ENCODE data around the gene SYNPO2. TPM values are rescaled to one million over a fixed set of nuclear protein-coding genes. Genes with fewer than 3 reads are reported as not detected.
A peak's percentile ranks its signal among the peaks of the same experiment; 100 is the strongest.
"Not testable (repeated sequence)": the region's sequence is repeated elsewhere in the genome, so short reads cannot be mapped to it uniquely, and the experiment has no call there.

Gene SYNPO2
- total RNA-seq, 1 experiment from 2014 or later, result 0.38 TPM

DNA sequence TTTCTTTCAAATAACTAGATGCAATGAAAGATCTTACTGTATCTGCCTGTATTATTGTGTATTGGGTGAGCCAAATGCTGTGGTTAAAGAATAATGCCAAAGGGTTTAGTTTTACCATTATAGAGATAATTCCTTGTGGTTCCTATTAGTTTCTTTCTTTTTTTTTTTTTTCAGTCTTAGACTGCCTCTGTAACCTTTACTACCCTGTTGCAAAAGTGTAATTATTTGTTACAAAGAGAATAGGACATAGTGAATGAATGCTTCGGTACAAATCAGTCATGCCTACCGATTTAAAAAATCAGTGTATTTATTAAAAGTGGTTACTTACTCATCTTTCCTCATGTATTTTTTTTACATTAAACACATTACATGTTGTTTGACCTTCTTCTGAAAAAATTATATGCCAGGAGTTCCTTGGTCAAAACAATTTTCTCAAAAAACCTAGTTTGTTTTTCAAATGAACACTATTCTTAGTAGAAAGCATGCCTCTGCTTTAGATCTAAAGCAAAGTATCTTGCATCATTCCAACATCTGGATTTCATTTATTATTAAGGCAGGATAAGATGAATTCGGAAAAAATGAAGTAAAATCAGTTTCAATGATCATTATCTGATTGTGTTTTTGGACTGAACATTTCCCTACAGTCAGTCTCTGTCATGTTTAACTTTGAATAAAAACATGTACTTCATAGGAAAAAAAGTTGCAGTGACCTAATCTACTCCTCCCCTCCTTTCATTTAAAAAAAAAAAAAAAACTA is 21.2 kb upstream of the SYNPO2 start:
- no peaks in the 10 kb centered on the region for H3K27me3 ChIP-seq (ENCODE audit: control insufficient read depth, insufficient read depth, low read length)
- no peak overlapping the region for H3K4me3 ChIP-seq (ENCODE audit: insufficient read depth, low read depth, low read length)
- H3K36me3 ChIP-seq (replicated peaks; ENCODE audit: control insufficient read depth, insufficient read depth, low read length), result no peaks in the 10 kb centered on the region
- DNase-seq, result no peak

DNA sequence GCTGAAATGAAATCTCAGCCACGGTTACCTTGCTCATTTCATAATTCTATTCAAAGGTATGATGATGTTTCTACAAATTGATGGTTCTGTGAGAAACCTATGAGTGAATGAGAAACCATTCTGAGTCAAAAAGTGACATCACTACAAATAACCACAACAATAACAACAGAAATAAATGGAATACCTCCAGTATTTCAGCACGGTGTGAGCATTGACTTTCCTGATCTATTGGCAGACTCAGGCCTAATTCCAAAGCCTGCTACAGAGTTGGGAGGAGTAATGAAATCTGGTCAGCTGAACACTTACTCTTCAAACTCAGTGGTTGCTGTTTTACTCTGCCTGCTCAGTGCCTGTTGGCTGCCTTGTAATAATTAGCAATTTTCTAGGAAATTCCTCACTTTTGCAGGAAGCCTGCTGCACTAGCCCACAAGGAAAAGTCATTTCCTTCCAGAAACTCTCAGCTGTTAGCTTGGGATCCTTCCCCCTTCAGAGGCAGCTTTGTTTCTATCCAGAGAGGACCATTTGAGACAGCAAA is 18.8 kb upstream of the SYNPO2 start:
- no peak overlapping the region for H3K4me3 ChIP-seq (ENCODE audit: insufficient read depth, low read depth, low read length)
- no peak for DNase-seq
- no peaks in the 10 kb centered on the region for H3K27me3 ChIP-seq (ENCODE audit: control insufficient read depth, insufficient read depth, low read length)
- H3K36me3 ChIP-seq (replicated peaks; ENCODE audit: control insufficient read depth, insufficient read depth, low read length), result no peaks in the 10 kb centered on the region

DNA sequence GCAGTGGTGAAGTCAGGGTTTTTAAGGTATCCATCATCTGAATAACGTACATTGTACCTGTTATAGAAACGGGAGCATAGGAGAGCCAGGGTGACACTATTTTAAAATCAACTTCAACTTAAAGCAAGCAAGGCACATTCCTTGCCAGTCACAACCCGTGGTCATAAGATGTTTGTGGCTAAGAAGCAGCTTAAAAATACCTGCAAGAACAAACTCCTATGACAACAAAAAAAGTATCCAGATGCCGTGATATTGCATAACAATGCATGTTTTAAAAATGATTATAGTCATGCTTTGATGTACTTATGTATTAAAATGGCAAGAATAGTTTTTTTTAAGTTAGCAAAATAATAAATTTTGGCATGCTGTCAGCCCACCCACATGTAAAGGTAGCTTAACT is 16.5 kb upstream of the SYNPO2 start:
- no peak for DNase-seq
- H3K27me3 ChIP-seq (ENCODE audit: control insufficient read depth, insufficient read depth, low read length), result no peaks in the 10 kb centered on the region

DNA sequence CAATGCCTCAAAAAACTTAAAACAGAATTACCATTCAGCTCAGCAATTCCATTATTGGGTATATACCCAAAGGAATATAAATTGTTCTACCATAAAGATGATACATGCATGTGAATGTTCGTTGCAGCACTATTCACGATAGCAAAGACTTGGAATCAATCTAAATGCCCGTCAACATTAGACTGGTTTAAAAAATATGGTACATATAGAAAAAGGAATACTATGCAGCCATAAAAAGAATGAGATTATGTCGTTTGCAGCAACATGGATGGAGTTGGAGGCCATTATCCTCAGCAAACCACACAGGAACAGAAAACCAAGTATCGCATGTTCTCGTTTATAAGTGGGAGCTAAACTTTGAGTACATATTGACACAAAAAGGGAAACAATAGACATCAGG is 10.9 kb upstream of the SYNPO2 start:
- no peaks in the 10 kb centered on the region for H3K27me3 ChIP-seq (ENCODE audit: control insufficient read depth, insufficient read depth, low read length)
- no peak overlapping the region for H3K4me3 ChIP-seq (ENCODE audit: insufficient read depth, low read depth, low read length)
- no peak for DNase-seq
- no peaks in the 10 kb centered on the region for H3K36me3 ChIP-seq (replicated peaks; ENCODE audit: control insufficient read depth, insufficient read depth, low read length)

More for the DNA sequence above, 16.5 kb upstream of the SYNPO2 start:
- no peak overlapping the region for H3K4me3 ChIP-seq (ENCODE audit: insufficient read depth, low read depth, low read length)
- no peaks in the 10 kb centered on the region for H3K36me3 ChIP-seq (replicated peaks; ENCODE audit: control insufficient read depth, insufficient read depth, low read length)

DNA sequence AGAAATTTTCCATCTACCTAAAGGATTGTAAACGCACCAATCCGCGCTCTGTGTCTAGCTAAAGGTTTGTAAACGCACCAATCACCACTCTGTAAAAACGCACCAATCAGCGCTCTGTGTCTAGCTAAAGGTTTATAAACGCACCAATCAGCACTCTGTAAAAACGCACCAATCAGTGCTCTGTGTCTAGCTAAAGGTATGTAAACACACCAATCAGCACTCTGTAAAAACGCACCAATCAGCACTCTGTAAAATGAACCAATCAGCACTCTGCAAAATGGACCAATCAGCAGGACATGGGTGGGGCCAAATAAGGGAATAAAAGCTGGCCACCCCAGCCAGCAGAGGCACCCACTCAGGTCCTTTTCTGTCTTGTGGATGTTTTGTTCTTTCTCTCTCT is 10.1 kb upstream of the SYNPO2 start:
- not testable (repeated sequence) for H3K4me3 ChIP-seq (ENCODE audit: insufficient read depth, low read depth, low read length); DNase-seq; H3K36me3 ChIP-seq (replicated peaks; ENCODE audit: control insufficient read depth, insufficient read depth, low read length); H3K27me3 ChIP-seq (ENCODE audit: control insufficient read depth, insufficient read depth, low read length)

DNA sequence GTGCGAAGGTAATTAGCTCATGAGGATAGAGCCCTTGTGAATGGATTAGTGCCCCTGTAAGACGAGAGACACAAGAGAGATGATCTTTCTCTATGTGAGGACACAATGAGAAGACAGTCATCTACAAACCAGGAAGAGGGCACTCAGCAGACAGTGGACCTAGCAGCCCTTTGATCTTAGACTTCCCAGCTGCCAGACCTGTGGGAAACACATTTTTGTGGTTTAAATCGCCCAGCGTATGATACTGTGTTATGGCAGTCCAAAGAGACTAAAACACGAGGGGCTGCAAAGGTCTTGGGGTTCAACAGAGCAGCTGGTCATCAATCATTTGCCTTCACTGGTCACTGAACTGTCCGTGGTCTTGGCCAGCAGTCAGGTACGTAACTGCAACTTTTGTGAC is 9.2 kb upstream of the SYNPO2 start:
- H3K27me3 ChIP-seq (ENCODE audit: control insufficient read depth, insufficient read depth, low read length), result no peaks in the 10 kb centered on the region
- no peak overlapping the region for H3K4me3 ChIP-seq (ENCODE audit: insufficient read depth, low read depth, low read length)
- no peak for DNase-seq
- no peaks in the 10 kb centered on the region for H3K36me3 ChIP-seq (replicated peaks; ENCODE audit: control insufficient read depth, insufficient read depth, low read length)

DNA sequence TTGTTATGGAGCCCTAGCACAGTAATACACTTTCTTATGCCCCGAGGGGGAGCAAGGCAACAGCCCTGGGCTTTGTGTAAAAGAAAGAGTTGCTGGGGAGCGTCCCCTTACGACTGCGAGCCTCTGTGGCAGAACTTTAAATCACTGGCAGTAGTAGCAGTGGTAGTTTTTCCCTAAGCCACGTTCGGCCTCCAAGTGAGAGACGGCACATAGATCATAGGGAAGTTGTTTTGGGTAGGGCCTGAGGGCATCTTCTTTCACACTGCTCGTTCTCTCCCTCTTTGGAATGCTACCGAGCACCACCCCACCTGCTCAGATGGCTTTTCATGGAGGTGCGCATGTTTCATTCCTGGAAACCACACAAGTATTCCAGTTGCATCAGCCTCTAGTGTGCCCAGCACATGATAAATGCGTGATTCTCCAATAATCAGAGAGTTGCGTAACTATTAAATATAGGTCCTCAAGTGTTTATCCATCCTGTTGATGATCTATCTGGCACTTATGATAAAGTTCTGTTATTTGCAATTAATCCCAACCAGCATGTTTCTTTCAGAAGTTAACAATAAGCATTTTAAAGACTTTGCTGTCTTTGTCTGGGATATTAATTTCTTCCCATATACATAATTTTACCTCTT is 7.0 kb upstream of the SYNPO2 start:
- H3K36me3 ChIP-seq (replicated peaks; ENCODE audit: control insufficient read depth, insufficient read depth, low read length), result no peaks in the 10 kb centered on the region
- peak; percentile 10 for DNase-seq
- no peak overlapping the region for H3K4me3 ChIP-seq (ENCODE audit: insufficient read depth, low read depth, low read length)
- H3K27me3 ChIP-seq (ENCODE audit: control insufficient read depth, insufficient read depth, low read length), result no peaks in the 10 kb centered on the region

DNA sequence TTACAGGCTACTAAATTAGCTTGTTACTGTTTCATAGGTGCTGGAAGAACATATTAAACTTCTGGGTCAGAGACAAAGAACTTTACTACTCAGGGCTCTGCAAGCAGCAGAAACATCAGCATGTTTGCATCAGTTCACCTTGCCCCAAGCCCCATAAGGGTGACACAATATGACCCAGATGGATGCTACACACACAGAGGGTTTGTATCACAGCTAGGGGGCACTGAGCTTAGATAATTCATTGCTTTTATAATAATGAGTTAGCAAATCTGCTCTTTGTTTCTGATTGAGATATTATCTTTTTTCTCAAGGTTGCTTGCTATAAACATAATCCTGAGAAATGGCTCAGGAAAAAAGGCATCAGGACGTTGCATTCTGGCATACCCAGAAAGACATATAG is 4.8 kb upstream of the SYNPO2 start:
- no peak for DNase-seq
- Histone ChIP-seq H3K36me3 (replicated peaks; ENCODE audit: control insufficient read depth, insufficient read depth, low read length) (no peaks in the 10 kb centered on the region), H3K4me3 (ENCODE audit: insufficient read depth, low read depth, low read length) (no peak overlapping the region), H3K27me3 (ENCODE audit: control insufficient read depth, insufficient read depth, low read length) (no peaks in the 10 kb centered on the region; the same call in 1 of the 2 replicates)

DNA sequence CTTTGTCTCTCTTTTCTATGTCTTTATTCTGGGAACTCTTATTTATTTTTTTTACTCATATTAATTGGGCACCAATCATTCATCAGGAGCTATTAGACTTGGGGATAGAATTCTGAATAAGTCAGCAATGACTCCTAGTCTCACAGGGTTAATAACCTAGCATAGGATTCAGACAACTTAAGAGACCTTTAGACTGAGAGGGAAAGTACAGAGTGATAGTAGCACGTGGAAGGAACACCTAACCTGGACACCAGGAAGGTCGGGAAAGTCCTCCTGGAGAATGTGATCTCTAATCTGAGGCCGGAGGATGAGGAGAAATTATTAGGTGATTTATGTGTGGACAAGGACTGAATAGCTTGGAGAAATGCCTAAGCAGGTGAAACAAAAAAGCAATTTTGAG is 3.9 kb upstream of the SYNPO2 start:
- Histone ChIP-seq H3K36me3 (replicated peaks; ENCODE audit: control insufficient read depth, insufficient read depth, low read length) (no peaks in the 10 kb centered on the region), H3K27me3 (ENCODE audit: control insufficient read depth, insufficient read depth, low read length) (peaks cover 2% of the 10 kb centered on the region), H3K4me3 (ENCODE audit: insufficient read depth, low read depth, low read length) (no peak overlapping the region)
- DNase-seq, result no peak

DNA sequence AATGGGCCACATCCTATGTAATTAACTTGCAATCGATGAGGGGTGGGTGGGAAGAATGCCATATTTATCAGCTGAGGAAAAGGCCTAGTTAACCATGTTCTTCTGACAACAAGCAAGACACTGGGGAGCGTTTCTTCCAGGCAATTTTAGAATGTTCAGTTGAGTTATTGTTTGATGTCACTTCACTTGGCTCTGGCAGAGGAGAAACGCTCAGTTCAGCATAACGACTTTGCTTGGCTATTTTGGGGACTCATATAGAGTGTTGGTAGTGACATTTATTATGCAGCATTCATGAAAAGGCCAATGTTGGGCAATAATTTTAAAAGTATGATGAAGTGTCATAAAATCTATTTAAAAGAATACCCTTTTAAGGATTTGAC is 648 bp downstream of the SYNPO2 start:
- H3K27me3 ChIP-seq (ENCODE audit: control insufficient read depth, insufficient read depth, low read length), result peaks cover 2% of the 10 kb centered on the region
- no peaks in the 10 kb centered on the region for H3K36me3 ChIP-seq (replicated peaks; ENCODE audit: control insufficient read depth, insufficient read depth, low read length)
- no peak for DNase-seq
- peak overlapping the region; percentile 36; the same call in 1 of the 2 replicates for H3K4me3 ChIP-seq (ENCODE audit: insufficient read depth, low read depth, low read length)

DNA sequence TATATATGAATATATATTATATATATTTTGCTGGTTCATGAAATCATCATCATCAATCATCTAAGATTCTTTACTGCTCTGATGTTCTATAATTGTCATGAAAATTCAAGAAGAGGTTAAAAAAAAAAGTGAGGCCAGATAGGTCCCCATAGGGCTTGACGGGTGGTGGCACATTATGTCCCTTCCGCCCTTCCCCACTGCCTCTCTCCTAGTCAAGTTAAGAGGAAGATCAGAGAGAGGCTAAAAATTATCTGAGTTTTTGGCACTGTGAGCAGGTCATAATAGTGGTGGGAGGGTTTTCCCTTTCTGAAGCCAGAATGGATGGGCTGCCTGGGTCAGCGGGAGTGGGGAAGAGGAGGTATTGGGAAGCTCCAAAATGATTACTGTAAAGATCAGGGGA is 5.4 kb downstream of the SYNPO2 start:
- H3K27me3 ChIP-seq (ENCODE audit: control insufficient read depth, insufficient read depth, low read length), result peaks cover 2% of the 10 kb centered on the region
- no peak for DNase-seq
- H3K4me3 ChIP-seq (ENCODE audit: insufficient read depth, low read depth, low read length), result no peak overlapping the region
- no peaks in the 10 kb centered on the region for H3K36me3 ChIP-seq (replicated peaks; ENCODE audit: control insufficient read depth, insufficient read depth, low read length)

DNA sequence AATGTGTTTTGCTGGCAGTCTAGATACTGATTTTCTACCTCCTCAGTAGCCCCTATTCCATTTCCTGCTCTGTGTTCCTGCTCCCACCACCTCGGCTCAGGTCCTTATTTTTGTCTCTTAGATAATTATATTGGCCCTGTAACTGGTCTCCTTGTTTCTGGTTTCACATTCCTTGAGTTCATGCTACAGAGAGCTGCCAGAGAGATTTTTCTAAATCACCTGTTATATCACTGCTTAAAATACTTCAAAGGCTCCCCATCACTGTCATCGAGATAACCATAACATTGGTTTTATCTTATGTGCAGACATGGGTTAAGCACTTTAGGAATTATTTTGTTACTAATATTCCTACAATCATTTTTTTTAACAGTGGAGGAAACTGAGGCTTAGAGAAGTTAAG is 9.6 kb downstream of the SYNPO2 start:
- H3K36me3 ChIP-seq (replicated peaks; ENCODE audit: control insufficient read depth, insufficient read depth, low read length), result no peaks in the 10 kb centered on the region
- no peak for DNase-seq
- H3K27me3 ChIP-seq (ENCODE audit: control insufficient read depth, insufficient read depth, low read length), result no peaks in the 10 kb centered on the region
- no peak overlapping the region for H3K4me3 ChIP-seq (ENCODE audit: insufficient read depth, low read depth, low read length)

DNA sequence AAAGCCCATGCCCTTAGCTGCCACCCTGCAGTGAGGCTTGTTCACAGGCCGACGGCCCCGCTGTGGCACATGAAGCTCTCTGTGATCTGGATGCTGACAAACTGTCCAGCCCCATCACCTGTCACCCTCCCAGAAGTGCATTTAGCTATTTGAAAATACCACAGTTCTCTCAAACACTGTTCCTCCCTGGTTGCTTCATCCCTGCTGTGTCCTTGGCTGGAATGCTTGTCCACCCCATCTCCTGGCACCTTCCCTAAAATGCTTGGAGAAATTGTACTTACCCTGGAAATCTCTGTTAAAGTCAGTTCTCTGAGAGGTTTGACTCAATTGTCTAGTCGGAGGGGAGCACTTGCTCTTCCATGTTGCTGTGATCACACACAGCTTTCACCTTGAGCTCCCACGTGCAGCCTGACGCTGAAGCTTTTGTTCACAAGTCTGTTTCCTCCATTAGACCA is 10.1 kb downstream of the SYNPO2 start:
- Histone ChIP-seq H3K36me3 (replicated peaks; ENCODE audit: control insufficient read depth, insufficient read depth, low read length) (no peaks in the 10 kb centered on the region), H3K27me3 (ENCODE audit: control insufficient read depth, insufficient read depth, low read length) (no peaks in the 10 kb centered on the region), H3K4me3 (ENCODE audit: insufficient read depth, low read depth, low read length) (no peak overlapping the region)
- DNase-seq, result no peak

DNA sequence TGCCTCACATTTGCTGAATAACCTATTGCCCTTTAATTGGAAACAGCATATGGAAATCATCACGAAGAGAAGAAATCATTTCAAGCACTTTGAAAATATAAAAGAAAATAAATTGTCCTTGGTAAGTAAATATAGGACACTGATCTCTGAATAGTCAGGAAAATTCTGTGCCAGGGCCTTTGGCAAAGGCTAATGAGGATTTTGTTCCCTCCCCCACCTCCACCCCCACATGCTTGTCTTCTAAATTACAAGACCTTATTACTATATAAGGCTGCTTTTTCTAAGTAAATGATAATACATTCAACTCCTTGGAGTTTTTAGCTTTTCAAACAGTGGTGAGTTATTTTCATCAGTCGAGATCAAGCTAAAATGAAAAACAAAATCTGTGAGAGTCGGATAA is 15.8 kb downstream of the SYNPO2 start:
- no peak overlapping the region for H3K4me3 ChIP-seq (ENCODE audit: insufficient read depth, low read depth, low read length)
- no peaks in the 10 kb centered on the region for H3K36me3 ChIP-seq (replicated peaks; ENCODE audit: control insufficient read depth, insufficient read depth, low read length)
- H3K27me3 ChIP-seq (ENCODE audit: control insufficient read depth, insufficient read depth, low read length), result no peaks in the 10 kb centered on the region
- DNase-seq, result no peak

DNA sequence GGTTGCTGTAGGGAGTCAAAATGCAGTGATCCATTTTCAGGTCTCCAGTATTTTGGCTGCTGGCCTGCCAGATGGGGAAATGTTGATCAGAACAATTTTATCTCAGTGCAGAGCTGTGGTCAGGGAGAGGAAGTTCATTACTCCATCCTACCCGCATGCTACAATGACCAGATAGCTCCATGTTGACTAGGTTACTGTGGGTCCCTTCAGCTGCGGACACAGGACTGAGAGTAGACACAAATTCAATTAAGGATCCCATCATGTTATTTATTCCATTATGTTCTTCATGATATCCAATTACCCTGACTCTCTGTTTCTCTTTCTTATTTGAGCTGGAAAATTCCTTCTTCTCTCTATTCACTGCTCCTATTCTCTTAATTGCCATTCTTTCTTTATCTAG is 16.3 kb downstream of the SYNPO2 start:
- Histone ChIP-seq H3K27me3 (ENCODE audit: control insufficient read depth, insufficient read depth, low read length) (no peaks in the 10 kb centered on the region), H3K36me3 (replicated peaks; ENCODE audit: control insufficient read depth, insufficient read depth, low read length) (no peaks in the 10 kb centered on the region), H3K4me3 (ENCODE audit: insufficient read depth, low read depth, low read length) (no peak overlapping the region)
- DNase-seq, result no peak

Measured in H7 (cell line).